ENCODE results near the gene ZNF234.
"Not testable (repeated sequence)": the region's sequence is repeated elsewhere in the genome, so short reads cannot be mapped to it uniquely, and the experiment has no call there.

ZNF234 gene

DNA sequence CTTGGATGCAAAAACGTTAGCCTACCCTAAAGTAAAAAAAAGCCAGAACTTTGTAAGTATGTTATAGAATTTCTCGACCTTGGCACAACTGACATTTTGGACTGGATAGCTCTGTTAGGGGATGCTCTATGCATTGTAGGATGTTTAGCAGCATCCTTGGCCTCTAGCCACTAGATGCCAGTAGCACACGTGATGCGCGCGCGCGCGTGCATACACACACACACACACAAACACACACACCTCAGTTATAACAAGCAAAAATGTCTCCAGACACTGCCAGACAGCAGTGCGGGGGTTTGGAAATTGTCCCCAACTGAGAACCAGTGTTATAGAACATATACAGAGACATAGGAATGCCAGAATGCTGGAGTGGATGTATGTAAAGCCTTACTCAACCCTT is 40.8 kb downstream of the ZNF234 start:
- DNase-seq = no peak

DNA sequence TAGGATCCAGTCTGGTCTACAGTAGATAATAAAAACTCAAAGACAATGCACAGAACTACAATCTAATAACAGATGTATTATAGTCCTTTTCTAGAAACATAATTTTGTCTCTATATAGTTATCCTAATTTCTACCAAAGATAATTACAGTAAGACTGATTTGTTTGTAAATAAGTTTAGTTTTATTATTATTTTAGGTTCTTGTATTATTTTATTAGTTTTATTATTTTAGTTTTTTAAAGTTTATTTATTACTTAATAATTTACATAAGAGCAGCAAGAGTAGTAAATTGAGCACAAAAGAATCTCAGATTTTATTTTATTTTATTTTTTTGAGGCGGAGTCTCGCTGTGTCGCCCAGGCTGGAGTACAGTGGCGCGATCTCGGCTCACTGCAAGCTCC is 48.7 kb downstream of the ZNF234 start:
- DNase-seq = no peak

GRCh38 chr19:44192127-44192526 is 50.8 kb downstream of the ZNF234 start:
- no peak for DNase-seq

DNA sequence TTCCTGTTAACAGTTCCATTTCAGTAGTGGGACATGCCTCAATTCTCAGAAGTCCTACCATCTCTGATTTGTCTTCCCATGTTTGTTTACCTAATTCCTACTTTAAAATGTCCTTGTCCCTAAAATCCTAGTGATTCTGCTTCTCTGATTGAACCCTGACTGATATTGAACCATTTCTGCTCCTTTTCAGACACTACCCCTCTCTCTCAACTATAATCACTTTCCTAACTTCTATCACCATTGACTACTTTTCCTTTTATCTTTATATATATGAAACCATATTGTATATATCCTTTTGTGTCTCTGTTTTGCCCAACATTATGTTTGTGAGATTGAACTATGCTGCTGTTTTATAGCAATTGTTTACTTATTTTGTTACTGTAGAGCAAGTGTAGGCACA is 55.4 kb downstream of the ZNF234 start:
- DNase-seq = no peak

GRCh38 chr19:44202470-44202869 is 61.1 kb downstream of the ZNF234 start:
- DNase-seq = no peak

- DNase-seq = no peak
Observed at GRCh38 chr19:44202974-44203373, 61.6 kb downstream of the ZNF234 start.

GRCh38 chr19:44203877-44204276 is 62.5 kb downstream of the ZNF234 start:
- DNase-seq = not testable (repeated sequence)

- no peak for DNase-seq
Observed at GRCh38 chr19:44204772-44205171, 63.4 kb downstream of the ZNF234 start.

DNA sequence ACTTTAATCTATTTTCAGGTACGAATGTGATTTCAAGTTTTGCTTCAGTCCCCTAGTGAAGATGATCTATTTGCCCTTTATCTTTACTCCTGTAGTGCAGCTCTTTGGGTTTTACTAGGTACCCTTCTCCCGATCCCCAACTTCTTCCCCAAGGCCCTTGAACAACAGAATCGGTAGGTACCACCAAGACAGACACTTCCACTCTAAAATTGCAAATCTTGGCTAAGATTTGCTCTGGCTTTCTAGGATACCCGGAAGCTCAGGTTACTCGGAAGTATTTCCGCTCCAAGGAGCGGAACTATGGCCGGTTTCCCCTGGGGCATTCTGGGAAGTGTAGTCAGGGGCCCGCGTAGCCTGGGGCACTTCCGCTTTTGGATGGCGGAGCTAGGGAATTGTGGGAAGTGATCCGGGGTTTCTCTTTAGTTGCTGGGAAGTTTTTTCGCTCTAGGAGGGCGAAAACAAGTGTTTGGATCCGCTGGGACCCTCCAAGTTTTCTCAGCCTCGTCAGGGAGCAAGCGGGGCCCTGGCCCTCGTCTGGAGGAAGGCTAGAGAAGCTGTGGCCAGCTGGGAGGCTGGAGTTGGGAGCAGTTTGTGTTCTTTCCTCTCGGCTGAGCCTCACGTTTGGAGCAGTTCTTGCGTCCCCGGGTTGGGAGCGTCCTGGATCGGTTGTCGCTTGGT is 65.9 kb downstream of the ZNF234 start:
- DNase-seq = peak; percentile 67

All from effector CD4-positive, alpha-beta T cell (primary cell).